B cell (primary cell): ENCODE measurements around the gene RLN3. TPM values are rescaled to one million over a fixed set of nuclear protein-coding genes. Genes with fewer than 3 reads are reported as not detected.

Experiments used
- ATAC-seq: fragments of 200-7000 bp; cut with Tn5 transposase; one replicate; pipeline ENCODE4 v1.10.0; 2021; ENCODE audit warnings: low read depth, mild to moderate bottlenecking, moderate number of reproducible peaks, moderate library complexity
- CTCF ChIA-PET: fragments of 350-600 bp; sonication (Branson Sonifier 250); formaldehyde crosslinking; loops from one replicate; lab custom pipeline; 2021; ENCODE audit warnings: antibody characterized with exemption, inconsistent platforms; lab: Charles Lee
- POLR2A ChIA-PET: fragments of 350-600 bp; sonication (Branson Sonifier 250); formaldehyde crosslinking; loops from one replicate; lab custom pipeline; 2021; ENCODE audit warnings: antibody characterized with exemption; lab: Charles Lee
- DNase-seq: peaks from one replicate; pipeline ENCODE4 v3.0.0; 2013
- H2AFZ ChIP-seq: 2 replicates; pipeline ENCODE4 v1.6.1; 2012; ENCODE audit warnings: mild to moderate bottlenecking, low read depth, low read length; ENCODE audit not compliant: insufficient read depth, poor library complexity, severe bottlenecking
- H3K27ac ChIP-seq, 2 donors: 1 replicate in 1 of 2; 2 replicates in 1 of 2; pipeline ENCODE4 v1.5.1; 2012 to 2013; ENCODE audit warnings: low read length in 2 of 2, mild to moderate bottlenecking in 2 of 2, moderate library complexity in 1 of 2
- H3K27me3 ChIP-seq, 4 experiments: fragments of 200-600 bp in 1 of 4; sonication (generic) in 1 of 4; replicated peaks in 1 of 4; 1 replicate in 2 of 4; 2 replicates in 2 of 4; pipeline versions ENCODE4 v1.6.1 to v1.7.0; 2013 to 2016; ENCODE audit warnings: low read length in 3 of 4, mild to moderate bottlenecking in 2 of 4, mixed read lengths in 1 of 4, moderate library complexity in 1 of 4; ENCODE audit not compliant: insufficient read depth in 4 of 4, control insufficient read depth in 3 of 4; ENCODE audit errors: control extremely low read depth in 1 of 4
- H3K36me3 ChIP-seq, 2 experiments: replicated peaks in 1 of 2; 1 replicate in 1 of 2; 2 replicates in 1 of 2; pipeline versions ENCODE4 v1.6.1 to v1.7.1; 2013; ENCODE audit warnings: low read length in 1 of 2; ENCODE audit not compliant: insufficient read depth in 2 of 2, control insufficient read depth in 1 of 2; ENCODE audit errors: control extremely low read depth in 1 of 2, extremely low read depth in 1 of 2
- H3K4me1 ChIP-seq, 2 donors: fragments of 200-600 bp in 1 of 2; sonication (generic) in 1 of 2; 1 replicate in 1 of 2; 2 replicates in 1 of 2; pipeline versions ENCODE4 v1.5.1 to v1.6.1; 2013 to 2017; ENCODE audit warnings: low read length in 2 of 2; ENCODE audit not compliant: control insufficient read depth in 2 of 2, insufficient read depth in 2 of 2
- H3K4me2 ChIP-seq: replicated peaks from 2 replicates; pipeline ENCODE3; 2012; ENCODE audit warnings: mild to moderate bottlenecking, low read depth, low read length; ENCODE audit not compliant: poor library complexity, severe bottlenecking
- H3K4me3 ChIP-seq, 5 experiments: fragments of 200-600 bp in 1 of 5; sonication (generic) in 1 of 5; 1 replicate in 3 of 5; 2 replicates in 2 of 5; pipeline versions ENCODE4 v1.5.1 to v1.7.0; 2011 to 2016; ENCODE audit warnings: low read length in 4 of 5, mild to moderate bottlenecking in 4 of 5, low read depth in 2 of 5, control low read depth in 1 of 5, moderate library complexity in 1 of 5; ENCODE audit not compliant: insufficient read depth in 1 of 5; ENCODE audit errors: control extremely low read depth in 1 of 5, extremely low read depth in 1 of 5
- H3K79me2 ChIP-seq: fragments of 200-600 bp; sonication (generic); one replicate; pipeline ENCODE4 v1.6.0; 2016; ENCODE audit warnings: low read length; ENCODE audit not compliant: control insufficient read depth, insufficient read depth
- H3K9ac ChIP-seq: fragments of 200-600 bp; sonication (generic); 2 replicates; pipeline ENCODE4 v1.6.1; 2017; ENCODE audit warnings: mild to moderate bottlenecking, low read length, moderate library complexity
- H3K9me3 ChIP-seq, 3 donors: one replicate each; pipeline versions ENCODE4 v1.6.1 to v1.7.1; 2013; ENCODE audit warnings: low read length in 2 of 3; ENCODE audit not compliant: control insufficient read depth in 2 of 3, insufficient read depth in 1 of 3; ENCODE audit errors: control extremely low read depth in 1 of 3
- H4K20me1 ChIP-seq: 2 replicates; pipeline ENCODE4 v1.6.0; 2012; ENCODE audit warnings: mild to moderate bottlenecking, low read length; ENCODE audit not compliant: insufficient read depth, control insufficient read depth, poor library complexity, severe bottlenecking
- H3K27ac Mint-ChIP-seq: one replicate; pipeline ENCODE4 v1.8.0; 2021; ENCODE audit warnings: mixed read lengths
- H3K27me3 Mint-ChIP-seq: one replicate; pipeline ENCODE4 v1.8.0; 2021; ENCODE audit warnings: mixed read lengths
- H3K4me1 Mint-ChIP-seq: one replicate; pipeline ENCODE4 v1.8.0; 2021; ENCODE audit warnings: mixed read lengths
- H3K4me3 Mint-ChIP-seq: one replicate; pipeline ENCODE4 v1.8.0; 2021; ENCODE audit warnings: mixed read lengths
- H3K9me3 Mint-ChIP-seq: one replicate; pipeline ENCODE4 v1.8.0; 2022; ENCODE audit warnings: mixed read lengths; ENCODE audit not compliant: insufficient read depth
- CTCF ChIP-seq: fragments of 200-600 bp; IDR thresholded peaks from one replicate; pipeline ENCODE4 v1.8.0; 2022; ENCODE audit warnings: antibody characterized with exemption, mild to moderate bottlenecking
- EZH2 ChIP-seq: IDR thresholded peaks from 2 replicates; pipeline ENCODE4 v1.6.1; 2012; ENCODE audit warnings: borderline replicate concordance, low read depth, mild to moderate bottlenecking, moderate library complexity, low read length; ENCODE audit not compliant: insufficient read depth, poor library complexity, severe bottlenecking
- WGBS: methylation state at CpG from one replicate; pipeline ENCODE4 v1.1.5; 2013; ENCODE audit warnings: missing lambda C conversion rate; ENCODE audit not compliant: insufficient coverage; 5-methylcytosine and 5-hydroxymethylcytosine counted together
- intact Hi-C: fragments of 100-400 bp; cut with micrococcal nuclease; formaldehyde crosslinking; loops from one replicate; pipeline ENCODE4 v1.10.0; 2022
- polyA plus RNA-seq: library from polyadenylated mRNA; depleted of rRNA; stranded (reverse); fragments of >200 nt; gene quantifications from 2 replicates; pipeline ENCODE4 v1.2.3, GENCODE V29; 2012
- total RNA-seq, 2 donors: library from RNA; stranded (reverse); fragments of 120-200 nt in 1 of 2; gene quantifications; 1 replicate in 1 of 2; 2 replicates in 1 of 2; pipeline versions ENCODE4 v1.2.3 to v1.2.4, GENCODE V29; 2013 to 2022

Gene RLN3
- total and polyA plus RNA-seq, 2 donors (not counting 1 experiment from before 2014, with no cell fraction given), result 0.42 TPM; not detected in 1

- TF ChIP-seq EZH2 (no peak), CTCF (no peak)
- CTCF ChIA-PET, result interaction anchor here (0.7 to 2.4 kb wide), 7 partner anchors 9 to 340 kb away, joined by 3 to 10 read pairs (median 4); no protein-coding TSS in a partner anchor
- H3K27ac Mint-ChIP-seq, result no peak overlapping the region
- H3K4me1 ChIP-seq, result peaks cover 30 to 37% of the 10 kb centered on the region in 2 donors
- no peak for ATAC-seq
- H2AFZ ChIP-seq, result no peak overlapping the region
- no peaks in the 10 kb centered on the region for H3K36me3 ChIP-seq
- no peaks in the 10 kb centered on the region for H4K20me1 ChIP-seq
- no peaks in the 10 kb centered on the region for H3K9me3 ChIP-seq
- H3K4me3 ChIP-seq, result no peak overlapping the region
- peaks cover 4% of the 10 kb centered on the region for H3K79me2 ChIP-seq
- peaks cover 2% of the 10 kb centered on the region for H3K27me3 Mint-ChIP-seq
- H3K9ac ChIP-seq, result no peak overlapping the region
- no CpG with 5 or more reads among the region's 2 CpGs for WGBS
- peaks cover 0 to 10% (median 4%) of the 10 kb centered on the region in 4 experiments for H3K27me3 ChIP-seq
- DNase-seq, result no peak
- H3K4me1 Mint-ChIP-seq, result peaks cover 31% of the 10 kb centered on the region
- POLR2A ChIA-PET, result interaction anchor here (0.7 to 0.9 kb wide), 3 partner anchors 39 to 290 kb away, joined by 4 to 7 read pairs (median 6); partner anchors contain the start of gene PRKACA
- H3K4me3 Mint-ChIP-seq, result no peak overlapping the region
- H3K9me3 Mint-ChIP-seq, result no peaks in the 10 kb centered on the region
- H3K4me2 ChIP-seq, result no peak overlapping the region
- H3K27ac ChIP-seq, result no peak overlapping the region
- intact Hi-C loops, result no loop called here
Observed at GRCh38 chr19:14078411-14078810, 50.5 kb downstream of the RLN3 start.

Other genes with a start within 250 kb of the RLN3 start
- 10.1 and 10.6 TPM in 2 replicates for gene ZSWIM4, start 232.7 kb upstream of the RLN3 start, total RNA-seq
- gene ZSWIM4, start 232.7 kb upstream of the RLN3 start, polyA plus RNA-seq, result 2.4 and 2.6 TPM in 2 replicates
- gene NANOS3, start 151.0 kb upstream of the RLN3 start, total RNA-seq, result not detected in 2 replicates
- 0.49 TPM in 1 of 2 replicates, not detected in the other for gene NANOS3, start 151.0 kb upstream of the RLN3 start, polyA plus RNA-seq
- gene BRME1, start 122.0 kb upstream of the RLN3 start, total RNA-seq, result 1.7 and 2.4 TPM in 2 replicates
- 1.1 and 1.8 TPM in 2 replicates for gene BRME1, start 122.0 kb upstream of the RLN3 start, polyA plus RNA-seq
- gene CC2D1A, start 121.9 kb upstream of the RLN3 start, total RNA-seq, result 47.1 and 47.2 TPM in 2 replicates
- gene CC2D1A, start 121.9 kb upstream of the RLN3 start, polyA plus RNA-seq, result 28.9 and 34.3 TPM in 2 replicates
- not detected in 2 replicates for gene PODNL1, start 89.7 kb upstream of the RLN3 start, total RNA-seq
- gene PODNL1, start 89.7 kb upstream of the RLN3 start, polyA plus RNA-seq, result 0.13 TPM in 1 of 2 replicates, not detected in the other
- gene DCAF15, start 75.6 kb upstream of the RLN3 start, total RNA-seq, result 115 and 116 TPM in 2 replicates
- gene DCAF15, start 75.6 kb upstream of the RLN3 start, polyA plus RNA-seq, result 157 and 160 TPM in 2 replicates
- 33.3 and 33.9 TPM in 2 replicates for gene RFX1, start 21.8 kb upstream of the RLN3 start, total RNA-seq
- gene RFX1, start 21.8 kb upstream of the RLN3 start, polyA plus RNA-seq, result 9.2 and 10.9 TPM in 2 replicates
- gene IL27RA, start 3.6 kb downstream of the RLN3 start, total RNA-seq, result 38.2 and 38.6 TPM in 2 replicates
- 27.4 and 36.2 TPM in 2 replicates for gene IL27RA, start 3.6 kb downstream of the RLN3 start, polyA plus RNA-seq
- gene PALM3, start 33.9 kb downstream of the RLN3 start, total RNA-seq, result not detected in 2 replicates
- not detected in 2 replicates for gene PALM3, start 33.9 kb downstream of the RLN3 start, polyA plus RNA-seq
- 0.34 and 0.36 TPM in 2 replicates for gene MISP3, start 44.6 kb downstream of the RLN3 start, total RNA-seq
- 0.25 and 0.34 TPM in 2 replicates for gene MISP3, start 44.6 kb downstream of the RLN3 start, polyA plus RNA-seq
- 1.2 TPM in 1 of 2 replicates, not detected in the other for gene C19orf67, start 57.6 kb downstream of the RLN3 start, total RNA-seq
- gene C19orf67, start 57.6 kb downstream of the RLN3 start, polyA plus RNA-seq, result not detected in 2 replicates
- gene SAMD1, start 62.6 kb downstream of the RLN3 start, total RNA-seq, result 32.4 and 39.2 TPM in 2 replicates
- gene SAMD1, start 62.6 kb downstream of the RLN3 start, polyA plus RNA-seq, result 17.4 and 22.7 TPM in 2 replicates
- 43.0 and 48.8 TPM in 2 replicates for gene PRKACA, start 89.6 kb downstream of the RLN3 start, total RNA-seq
- 36.6 and 36.8 TPM in 2 replicates for gene PRKACA, start 89.6 kb downstream of the RLN3 start, polyA plus RNA-seq
- 2.5 and 4.0 TPM in 2 replicates for gene ASF1B, start 108.4 kb downstream of the RLN3 start, total RNA-seq
- gene ASF1B, start 108.4 kb downstream of the RLN3 start, polyA plus RNA-seq, result 1.1 and 1.9 TPM in 2 replicates
- gene ADGRL1, start 178.0 kb downstream of the RLN3 start, total RNA-seq, result 0.85 and 1.8 TPM in 2 replicates
- 0.64 and 0.68 TPM in 2 replicates for gene ADGRL1, start 178.0 kb downstream of the RLN3 start, polyA plus RNA-seq